Measurements from ENCODE around the gene ADAMTSL1.
A peak's percentile ranks its signal among the peaks of the same experiment; 100 is the strongest.

Gene ADAMTSL1

GRCh38 chr9:18501949-18502348, 28.0 kb downstream of the ADAMTSL1 start:
- no peak for DNase-seq (ENCODE audit: low read depth, low spot score)

- no peak for DNase-seq (ENCODE audit: low read depth, low spot score)
These were observed 28.6 kb downstream of the ADAMTSL1 start for GRCh38 chr9:18502546-18502945.

- no peak for DNase-seq (ENCODE audit: low read depth, low spot score)
These were observed 30.8 kb downstream of the ADAMTSL1 start for GRCh38 chr9:18504707-18505106.

- no peak for DNase-seq (ENCODE audit: low read depth, low spot score)
These were observed 33.2 kb downstream of the ADAMTSL1 start for GRCh38 chr9:18507151-18507550.

GRCh38 chr9:18516514-18516913, 42.6 kb downstream of the ADAMTSL1 start:
- no peak for DNase-seq (ENCODE audit: low read depth, low spot score)

GRCh38 chr9:18516965-18517364, 43.0 kb downstream of the ADAMTSL1 start:
- DNase-seq (ENCODE audit: low read depth, low spot score), result no peak

- no peak for DNase-seq (ENCODE audit: low read depth, low spot score)
These were observed 46.6 kb downstream of the ADAMTSL1 start for GRCh38 chr9:18520416-18521047.

- DNase-seq (ENCODE audit: low read depth, low spot score), result no peak
These were observed 52.7 kb downstream of the ADAMTSL1 start for GRCh38 chr9:18526685-18527084.

- no peak for DNase-seq (ENCODE audit: low read depth, low spot score)
These were observed 57.4 kb downstream of the ADAMTSL1 start for GRCh38 chr9:18531136-18532065.

GRCh38 chr9:18534611-18535010, 60.7 kb downstream of the ADAMTSL1 start:
- no peak for DNase-seq (ENCODE audit: low read depth, low spot score)

- DNase-seq (ENCODE audit: low read depth, low spot score), result no peak
These were observed 62.6 kb downstream of the ADAMTSL1 start for GRCh38 chr9:18536554-18536953.

- no peak for DNase-seq (ENCODE audit: low read depth, low spot score)
These were observed 65.3 kb downstream of the ADAMTSL1 start for GRCh38 chr9:18539203-18539693.

GRCh38 chr9:18542837-18543405, 69.0 kb downstream of the ADAMTSL1 start:
- peak; percentile 24 for DNase-seq (ENCODE audit: low read depth, low spot score)

- peak; percentile 74 for DNase-seq (ENCODE audit: low read depth, low spot score)
These were observed 69.6 kb downstream of the ADAMTSL1 start for GRCh38 chr9:18543406-18544192.

GRCh38 chr9:18544456-18544855, 70.5 kb downstream of the ADAMTSL1 start:
- peak; percentile 53 for DNase-seq (ENCODE audit: low read depth, low spot score)

- no peak for DNase-seq (ENCODE audit: low read depth, low spot score)
These were observed 71.8 kb downstream of the ADAMTSL1 start for GRCh38 chr9:18545636-18546360.

- DNase-seq (ENCODE audit: low read depth, low spot score), result no peak
These were observed 74.5 kb downstream of the ADAMTSL1 start for GRCh38 chr9:18548456-18548855.

- no peak for DNase-seq (ENCODE audit: low read depth, low spot score)
These were observed 75.8 kb downstream of the ADAMTSL1 start for GRCh38 chr9:18549772-18550171.

- no peak for DNase-seq (ENCODE audit: low read depth, low spot score)
These were observed 76.3 kb downstream of the ADAMTSL1 start for GRCh38 chr9:18550286-18550685.

GRCh38 chr9:18554244-18554643, 80.3 kb downstream of the ADAMTSL1 start:
- no peak for DNase-seq (ENCODE audit: low read depth, low spot score)
